DND-41 (cell line): ENCODE measurements around the gene IPO4.

Experiments
- ATAC-seq: fragments of 200-7000 bp; cut with Tn5 transposase; 3 replicates; pipeline ENCODE4 v1.9.1; 2021; ENCODE audit warnings: low read depth; ENCODE audit not compliant: insufficient read depth
- DNase-seq: peaks from one replicate; pipeline ENCODE4 v3.0.0-alpha.2; 2020
- H2AFZ ChIP-seq: 2 replicates; pipeline ENCODE4 v1.6.0; 2012; ENCODE audit warnings: low read depth, low read length
- H3K27ac ChIP-seq: 2 replicates; pipeline ENCODE4 v1.5.1; 2012; ENCODE audit warnings: low read length, inconsistent platforms
- H3K27me3 ChIP-seq: fragments of 200-600 bp; sonication (generic); 2 replicates; pipeline ENCODE4 v1.6.0; 2012; ENCODE audit warnings: low read length, mild to moderate bottlenecking, inconsistent platforms; ENCODE audit not compliant: insufficient read depth, poor library complexity
- H3K36me3 ChIP-seq: 2 replicates; pipeline ENCODE4 v1.5.1; 2012; ENCODE audit warnings: low read length, inconsistent platforms; ENCODE audit not compliant: insufficient read depth
- H3K4me1 ChIP-seq: 2 replicates; pipeline ENCODE4 v1.5.1; 2012; ENCODE audit warnings: mild to moderate bottlenecking, low read length; ENCODE audit not compliant: insufficient read depth
- H3K4me2 ChIP-seq: 2 replicates; pipeline ENCODE4 v1.6.0; 2012; ENCODE audit warnings: mild to moderate bottlenecking, moderate library complexity, low read length, inconsistent platforms; ENCODE audit not compliant: insufficient read depth
- H3K4me3 ChIP-seq, 2 experiments: fragments of 200-600 bp in 1 of 2; shearing (Covaris generic) in 1 of 2; 2 replicates each; pipeline ENCODE4 v1.5.1; 2012 to 2016; ENCODE audit warnings: inconsistent platforms in 2 of 2, low read length in 2 of 2, mild to moderate bottlenecking in 2 of 2, low read depth in 1 of 2, moderate library complexity in 1 of 2
- H3K79me2 ChIP-seq: 2 replicates; pipeline ENCODE4 v1.6.0; 2012; ENCODE audit warnings: low read length, inconsistent platforms; ENCODE audit not compliant: insufficient read depth
- H3K9ac ChIP-seq: 2 replicates; pipeline ENCODE4 v1.6.0; 2012; ENCODE audit warnings: low read depth, mild to moderate bottlenecking, inconsistent platforms, low read length, moderate library complexity
- H3K9me3 ChIP-seq: 2 replicates; pipeline ENCODE4 v1.5.1; 2012; ENCODE audit warnings: low read length, moderate library complexity, mild to moderate bottlenecking, inconsistent platforms; ENCODE audit not compliant: insufficient read depth, severe bottlenecking
- H4K20me1 ChIP-seq: 2 replicates; pipeline ENCODE4 v1.6.0; 2012; ENCODE audit warnings: low read length; ENCODE audit not compliant: insufficient read depth
- CTCF ChIP-seq: IDR thresholded peaks from 2 replicates; pipeline ENCODE4 v1.5.1; 2012; ENCODE audit warnings: borderline replicate concordance, low read length, moderate library complexity, mild to moderate bottlenecking; ENCODE audit not compliant: poor library complexity, severe bottlenecking; ENCODE audit errors: extremely low read depth
- EZH2 ChIP-seq: IDR thresholded peaks from 3 replicates; pipeline ENCODE4 v1.6.1; 2012; ENCODE audit warnings: borderline replicate concordance, low read depth, mild to moderate bottlenecking, moderate library complexity, low read length, inconsistent platforms; ENCODE audit not compliant: severe bottlenecking

IPO4 gene

GRCh38 chr14:24160499-24160849 is 28.1 kb downstream of the IPO4 start:
- Histone ChIP-seq H4K20me1 (no peaks in the 10 kb centered on the region), H3K79me2 (peaks cover 9% of the 10 kb centered on the region), H3K27me3 (no peaks in the 10 kb centered on the region), H3K4me1 (peaks cover 23% of the 10 kb centered on the region), H3K36me3 (peaks cover 77% of the 10 kb centered on the region), H3K9ac (peak overlapping the region; percentile 12; the same call in 1 of the 2 replicates), H3K27ac (peak overlapping the region; percentile 58), H3K9me3 (no peaks in the 10 kb centered on the region), H2AFZ (no peak overlapping the region), H3K4me2 (peak overlapping the region; percentile 23; the same call in 1 of the 2 replicates), H3K4me3 (no peak overlapping the region)
- no peak for DNase-seq
- ATAC-seq: no peak
- TF ChIP-seq CTCF: no peak
- TF ChIP-seq EZH2: no peak

GRCh38 chr14:24159777-24160498 is 28.7 kb downstream of the IPO4 start:
- no peak for ATAC-seq
- no peaks in the 10 kb centered on the region for H4K20me1 ChIP-seq
- H3K9ac ChIP-seq: no peak overlapping the region
- peaks cover 9% of the 10 kb centered on the region for H3K79me2 ChIP-seq
- TF ChIP-seq CTCF: no peak
- no peak for TF ChIP-seq EZH2
- no peak overlapping the region for H3K4me3 ChIP-seq
- peak overlapping the region; percentile 58; the same call in 1 of the 2 replicates for H3K27ac ChIP-seq
- DNase-seq: no peak
- peaks cover 23% of the 10 kb centered on the region for H3K4me1 ChIP-seq
- no peaks in the 10 kb centered on the region for H3K9me3 ChIP-seq
- H2AFZ ChIP-seq: no peak overlapping the region
- H3K36me3 ChIP-seq: peaks cover 77% of the 10 kb centered on the region
- H3K27me3 ChIP-seq: no peaks in the 10 kb centered on the region
- H3K4me2 ChIP-seq: no peak overlapping the region

- no peak for ATAC-seq
- no peak overlapping the region for H3K4me2 ChIP-seq
- peaks cover 20% of the 10 kb centered on the region for H3K4me1 ChIP-seq
- H3K79me2 ChIP-seq: peaks cover 8% of the 10 kb centered on the region
- H2AFZ ChIP-seq: no peak overlapping the region
- no peak for TF ChIP-seq EZH2
- no peak for TF ChIP-seq CTCF
- peaks cover 69% of the 10 kb centered on the region for H3K36me3 ChIP-seq
- H3K4me3 ChIP-seq: no peak overlapping the region
- no peak overlapping the region for H3K9ac ChIP-seq
- H3K9me3 ChIP-seq: no peaks in the 10 kb centered on the region
- no peak for DNase-seq
- no peaks in the 10 kb centered on the region for H4K20me1 ChIP-seq
- no peak overlapping the region for H3K27ac ChIP-seq
- H3K27me3 ChIP-seq: no peaks in the 10 kb centered on the region
Measured at GRCh38 chr14:24157331-24157730, 31.3 kb downstream of the IPO4 start.
